ENCODE data around the gene CDK5R1.

CDK5R1 gene

GRCh38 chr17:32471652-32472051 lies 15.1 kb upstream of the CDK5R1 start:
- no peak for DNase-seq
- H3K4me3 ChIP-seq (ENCODE audit: low read depth, low read length): no peak overlapping the region
- H3K27ac ChIP-seq: no peak overlapping the region
- peaks cover 88% of the 10 kb centered on the region for H3K36me3 ChIP-seq
- no peaks in the 10 kb centered on the region for H3K9me3 ChIP-seq (ENCODE audit: severe bottlenecking)
- H3K27me3 ChIP-seq (ENCODE audit: insufficient read depth, low read depth, severe bottlenecking): no peaks in the 10 kb centered on the region
- no peak for TF ChIP-seq CTCF (IDR thresholded peaks at IDR 0.05; ENCODE audit: low read depth, low read length)

GRCh38 chr17:32475258-32475657 lies 11.5 kb upstream of the CDK5R1 start:
- Histone ChIP-seq H3K27ac (no peak overlapping the region), H3K9me3 (ENCODE audit: severe bottlenecking) (no peaks in the 10 kb centered on the region), H3K4me3 (ENCODE audit: low read depth, low read length) (no peak overlapping the region), H3K36me3 (peaks cover 93% of the 10 kb centered on the region), H3K27me3 (ENCODE audit: insufficient read depth, low read depth, severe bottlenecking) (no peaks in the 10 kb centered on the region)
- no peak for TF ChIP-seq CTCF (IDR thresholded peaks at IDR 0.05; ENCODE audit: low read depth, low read length)
- DNase-seq: no peak

GRCh38 chr17:32477220-32477619 lies 9.6 kb upstream of the CDK5R1 start:
- H3K27ac ChIP-seq: no peak overlapping the region
- no peak for DNase-seq
- peaks cover 82% of the 10 kb centered on the region for H3K36me3 ChIP-seq
- H3K4me3 ChIP-seq (ENCODE audit: low read depth, low read length): no peak overlapping the region
- no peak for TF ChIP-seq CTCF (IDR thresholded peaks at IDR 0.05; ENCODE audit: low read depth, low read length)
- H3K9me3 ChIP-seq (ENCODE audit: severe bottlenecking): no peaks in the 10 kb centered on the region
- no peaks in the 10 kb centered on the region for H3K27me3 ChIP-seq (ENCODE audit: insufficient read depth, low read depth, severe bottlenecking)

- Histone ChIP-seq H3K4me3 (ENCODE audit: low read depth, low read length) (no peak overlapping the region), H3K36me3 (peaks cover 75% of the 10 kb centered on the region), H3K27me3 (ENCODE audit: insufficient read depth, low read depth, severe bottlenecking) (no peaks in the 10 kb centered on the region), H3K27ac (no peak overlapping the region), H3K9me3 (ENCODE audit: severe bottlenecking) (no peaks in the 10 kb centered on the region)
- TF ChIP-seq CTCF (IDR thresholded peaks at IDR 0.05; ENCODE audit: low read depth, low read length): no peak
- no peak for DNase-seq
These were observed 7.6 kb upstream of the CDK5R1 start for GRCh38 chr17:32479074-32479617.

GRCh38 chr17:32481193-32481592 lies 5.6 kb upstream of the CDK5R1 start:
- no peak for TF ChIP-seq CTCF (IDR thresholded peaks at IDR 0.05; ENCODE audit: low read depth, low read length)
- no peak overlapping the region for H3K27ac ChIP-seq
- H3K36me3 ChIP-seq: peaks cover 54% of the 10 kb centered on the region
- no peak overlapping the region for H3K4me3 ChIP-seq (ENCODE audit: low read depth, low read length)
- H3K9me3 ChIP-seq (ENCODE audit: severe bottlenecking): no peaks in the 10 kb centered on the region
- no peak for DNase-seq
- no peaks in the 10 kb centered on the region for H3K27me3 ChIP-seq (ENCODE audit: insufficient read depth, low read depth, severe bottlenecking)

Measured in WERI-Rb-1 (cell line).